HG02759 (cell line): Measurements from ENCODE around the gene RET.
A peak's percentile ranks its signal among the peaks of the same experiment; 100 is the strongest.
"Not testable (repeated sequence)": the region's sequence is repeated elsewhere in the genome, so short reads cannot be mapped to it uniquely, and the experiment has no call there.

ENCODE experiments used
- ATAC-seq: cut with Tn5 transposase; IDR thresholded peaks from one replicate; pipeline ENCODE4 v1.9.1; 2021; ENCODE audit warnings: mild to moderate bottlenecking, moderate library complexity; ENCODE audit not compliant: unreplicated experiment

The RET gene

GRCh38 chr10:43132867-43133787 is 56.3 kb downstream of the RET start:
- ATAC-seq: no peak

GRCh38 chr10:43134126-43134905 is 57.4 kb downstream of the RET start:
- ATAC-seq: no peak

- no peak for ATAC-seq
Measured at GRCh38 chr10:43135064-43135463, 58.2 kb downstream of the RET start.

GRCh38 chr10:43135656-43136055 is 58.8 kb downstream of the RET start:
- ATAC-seq: no peak

- no peak for ATAC-seq
Measured at GRCh38 chr10:43136432-43136831, 59.6 kb downstream of the RET start.

- ATAC-seq: no peak
Measured at GRCh38 chr10:43136995-43137716, 60.3 kb downstream of the RET start.

- peak; percentile 37 for ATAC-seq
Measured at GRCh38 chr10:43137717-43138020, 60.8 kb downstream of the RET start.

- peak; percentile 74 for ATAC-seq
Measured at GRCh38 chr10:43138021-43138756, 61.3 kb downstream of the RET start, which contains the start of gene CSGALNACT2. CSGALNACT2 (plus strand) TSS chr10:43138445; CDS start chr10:43155150, 16,705 bp downstream.

GRCh38 chr10:43138757-43139241 is 61.9 kb downstream of the RET start:
- peak; percentile 30 for ATAC-seq

- ATAC-seq: no peak
Measured at GRCh38 chr10:43141421-43141820, 64.6 kb downstream of the RET start.

- ATAC-seq: no peak
Measured at GRCh38 chr10:43145311-43145710, 68.4 kb downstream of the RET start.

GRCh38 chr10:43145936-43146335 is 69.1 kb downstream of the RET start:
- not testable (repeated sequence) for ATAC-seq

GRCh38 chr10:43151371-43151770 is 74.5 kb downstream of the RET start:
- ATAC-seq: no peak

GRCh38 chr10:43153901-43154300 is 77.0 kb downstream of the RET start:
- ATAC-seq: no peak

- ATAC-seq: no peak
Measured at GRCh38 chr10:43155221-43155620, 78.4 kb downstream of the RET start.

GRCh38 chr10:43155741-43156140 is 78.9 kb downstream of the RET start:
- no peak for ATAC-seq

GRCh38 chr10:43156590-43157341 is 79.9 kb downstream of the RET start:
- no peak for ATAC-seq

GRCh38 chr10:43158636-43159035 is 81.8 kb downstream of the RET start:
- no peak for ATAC-seq

- ATAC-seq: peak; percentile 76
Measured at GRCh38 chr10:43160046-43160920, 83.4 kb downstream of the RET start.
